Skin of body (tissue), 2 donors: ENCODE data around the gene LMAN2. TPM values are rescaled to one million over a fixed set of nuclear protein-coding genes. Genes with fewer than 3 reads are reported as not detected.

Source experiments
- DNase-seq: peaks from one replicate; lab custom pipeline; 2025; lab: John Stamatoyannopoulos, UW
- total RNA-seq: library from RNA; depleted of rRNA; stranded (reverse); fragments of >200 nt; gene quantifications from one replicate; pipeline ENCODE4 v1.2.3, GENCODE V29; 2014

The LMAN2 gene
- total RNA-seq, 1 donor from 2014 or later, result 99.0 TPM

DNA sequence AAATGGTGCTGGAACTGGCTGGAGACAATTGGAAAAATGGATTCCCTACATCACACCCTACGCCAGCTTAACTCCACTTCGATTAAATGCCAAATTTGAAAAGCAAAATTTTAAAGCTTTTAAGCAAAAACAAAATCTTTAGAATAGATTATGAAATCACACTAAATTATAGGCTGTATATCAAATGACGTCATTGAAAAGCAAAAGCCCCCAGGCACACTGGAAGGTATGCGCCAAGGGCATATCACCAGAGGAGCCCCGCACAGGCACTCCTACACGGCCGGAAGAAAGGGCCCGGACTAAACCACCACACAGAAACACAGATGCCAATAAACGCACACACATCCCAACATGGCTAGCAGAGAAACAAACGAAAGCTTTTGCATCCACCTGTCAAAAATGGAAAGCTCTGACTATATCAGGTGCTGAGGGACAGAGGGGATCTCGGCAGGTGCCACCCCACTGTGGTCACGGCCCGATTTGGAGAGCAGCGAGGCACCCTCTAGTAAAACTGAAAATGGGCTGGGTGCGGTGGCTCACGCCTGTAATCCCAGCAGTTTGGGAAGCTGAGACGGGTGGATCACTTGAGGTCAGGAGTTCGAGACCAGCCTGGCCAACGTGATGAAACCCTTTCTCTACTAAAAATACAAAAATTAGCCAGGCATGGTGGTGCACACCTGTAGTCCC, 22.8 kb downstream of the LMAN2 start:
- no peak for DNase-seq

DNA sequence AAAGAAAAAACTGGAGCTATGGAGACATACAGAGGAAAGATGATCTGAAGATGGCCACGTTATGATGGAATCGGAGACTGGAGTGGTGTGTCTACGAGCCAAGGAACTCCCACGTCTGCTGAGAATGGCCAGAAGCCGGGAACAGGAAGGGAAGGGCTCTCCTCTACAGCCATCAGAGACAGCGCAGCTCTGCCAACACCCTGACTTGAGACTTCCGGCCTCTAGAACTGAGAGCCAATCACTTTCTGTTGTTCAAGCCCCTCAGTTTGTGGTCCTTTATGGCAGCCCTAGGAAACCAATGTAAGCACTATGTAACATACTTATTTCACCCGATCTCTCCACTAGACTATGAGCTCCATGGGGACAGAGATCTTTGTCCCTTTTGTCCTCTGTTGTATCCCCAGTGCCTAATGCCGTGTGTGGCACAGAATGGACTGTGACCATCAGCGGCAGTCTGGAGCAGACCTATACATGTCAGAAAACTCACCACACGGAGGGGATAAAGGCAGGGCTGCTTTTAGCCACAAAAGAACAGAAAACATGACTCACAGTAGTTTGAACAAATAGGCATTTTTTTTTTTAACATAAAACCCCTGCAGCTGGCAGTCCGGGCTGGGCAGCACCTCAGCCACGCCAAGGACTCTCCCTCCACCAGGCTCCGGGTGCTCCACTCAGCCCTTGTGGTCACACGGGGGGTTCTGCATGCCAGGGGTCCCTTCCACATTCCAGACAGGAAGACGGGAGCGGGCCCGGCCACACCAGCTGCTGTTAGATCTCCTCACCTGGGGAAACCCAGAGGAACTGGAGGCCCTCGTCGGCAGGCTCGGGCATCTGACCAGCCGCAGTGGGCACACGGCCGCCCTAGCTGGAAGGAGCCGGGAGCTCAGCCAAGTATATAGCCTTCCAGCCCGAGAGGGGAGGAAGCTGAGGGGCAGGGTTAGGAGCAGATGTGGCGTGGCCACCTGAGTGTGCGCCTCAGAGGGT, 23.6 kb downstream of the LMAN2 start:
- no peak for DNase-seq

GRCh38 chr5:177325868-177326381, 25.5 kb downstream of the LMAN2 start:
- DNase-seq, result no peak

DNA sequence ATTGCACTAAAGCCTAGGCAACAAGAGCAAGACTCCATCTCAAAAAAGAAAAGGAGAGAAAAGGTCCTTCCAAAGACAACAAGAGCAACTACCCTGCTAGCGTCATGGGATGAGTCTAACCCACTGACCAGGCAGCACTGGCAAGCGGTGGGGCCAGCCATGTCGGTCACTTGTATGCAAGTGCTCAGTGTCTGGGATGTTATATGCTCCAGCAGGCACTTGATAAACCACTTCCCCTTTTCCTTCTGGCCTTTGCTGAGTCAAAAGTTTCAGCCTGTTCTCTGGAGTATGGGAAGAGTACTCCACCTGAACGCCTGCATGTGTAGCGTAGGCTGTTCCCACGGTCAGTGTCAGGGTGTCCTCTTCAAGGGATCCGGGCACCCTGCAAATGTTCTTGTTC, 30.6 kb downstream of the LMAN2 start:
- DNase-seq, result no peak

GRCh38 chr5:177319913-177320588, 31.4 kb downstream of the LMAN2 start:
- no peak for DNase-seq

GRCh38 chr5:177317959-177318377, 33.5 kb downstream of the LMAN2 start:
- no peak for DNase-seq

DNA sequence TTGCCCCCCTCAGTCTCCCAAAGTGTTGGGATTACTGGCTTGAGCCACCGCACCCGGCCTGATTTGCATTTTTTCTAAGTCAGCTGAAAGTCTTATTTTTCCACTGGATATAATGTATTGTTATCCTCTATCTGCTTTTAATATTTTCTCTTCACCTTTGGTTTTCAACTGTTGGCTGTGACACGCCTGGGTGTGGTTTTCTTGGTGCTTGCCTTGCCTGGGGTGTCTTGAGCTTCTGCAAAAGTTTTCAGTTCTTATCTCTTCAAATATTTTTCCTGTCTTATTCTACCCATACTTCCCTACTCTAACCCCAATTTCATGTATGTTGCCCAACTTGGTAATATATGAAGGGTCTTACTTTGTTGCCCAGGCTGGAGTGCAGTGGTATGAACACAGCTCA, 35.5 kb downstream of the LMAN2 start:
- DNase-seq, result no peak

GRCh38 chr5:177315411-177315810, 36.1 kb downstream of the LMAN2 start:
- DNase-seq, result no peak

- DNase-seq, result no peak
Measured at GRCh38 chr5:177314376-177315342, 36.8 kb downstream of the LMAN2 start.

DNA sequence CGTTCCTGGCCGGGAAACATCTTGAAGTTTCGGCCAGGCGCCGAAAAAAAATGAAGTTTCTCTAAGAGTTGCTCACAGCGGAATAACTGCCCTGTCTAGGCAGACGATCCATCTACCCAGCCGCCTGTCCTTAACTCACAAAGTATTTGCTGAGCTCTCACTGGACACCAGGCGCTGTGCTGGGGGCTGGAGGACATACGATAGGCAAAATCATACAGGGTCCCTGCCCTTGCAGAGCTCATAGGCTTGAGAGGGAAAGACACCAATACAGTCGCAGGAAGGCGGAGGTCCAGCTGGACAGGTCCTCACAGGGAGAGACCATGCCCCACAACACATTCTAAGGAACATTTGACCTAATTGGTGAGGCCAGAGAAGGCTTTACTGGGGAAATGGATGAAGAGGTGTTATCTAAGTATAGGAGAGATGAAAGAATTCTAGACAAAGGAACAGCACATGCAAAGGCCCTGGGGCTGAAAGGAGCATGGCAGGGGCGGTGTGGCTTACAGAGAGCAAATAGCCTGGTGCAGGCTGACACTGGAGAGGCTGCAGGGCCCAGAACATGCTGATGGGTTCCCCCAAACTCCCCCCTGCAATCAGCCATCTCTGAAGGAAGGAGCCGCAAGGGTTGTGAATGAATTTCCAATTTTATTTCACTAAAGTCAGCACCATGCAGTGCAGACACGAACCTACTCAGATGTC, 37.8 kb downstream of the LMAN2 start:
- no peak for DNase-seq

DNA sequence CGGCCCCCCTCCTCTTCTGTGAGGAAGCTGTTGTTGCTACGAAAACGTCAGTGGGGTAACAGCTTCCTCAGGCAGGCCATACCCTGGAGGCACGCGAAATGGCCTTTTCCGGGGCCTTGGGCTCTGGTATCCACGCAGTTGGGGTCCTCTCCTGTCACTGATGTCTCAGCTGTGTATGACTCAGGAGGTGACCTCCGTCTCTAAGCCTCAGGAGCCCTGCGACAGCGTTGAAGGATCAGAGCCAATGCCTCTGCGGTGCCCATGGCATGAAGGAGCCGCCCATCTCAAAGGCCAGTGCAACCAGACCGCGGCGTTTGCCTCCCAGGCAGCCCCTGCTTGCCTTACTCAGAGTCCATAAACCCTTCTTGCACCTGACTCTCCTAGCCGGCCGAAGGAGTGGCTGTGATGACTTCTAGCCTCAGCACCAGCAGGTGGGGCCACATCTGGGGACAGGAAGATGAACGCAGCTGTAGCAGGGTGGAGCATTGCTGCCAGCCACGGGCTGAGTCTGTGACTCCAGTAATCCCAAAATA, 38.8 kb downstream of the LMAN2 start:
- no peak for DNase-seq

GRCh38 chr5:177311723-177312648, 39.5 kb downstream of the LMAN2 start, which contains the start of gene MXD3:
Gene MXD3, minus strand, starts transcription at chr5:177311898. Its CDS starts 68 bp downstream, at chr5:177311830.
- peak; percentile 83 for DNase-seq

GRCh38 chr5:177311392-177311722, 40.1 kb downstream of the LMAN2 start:
- no peak for DNase-seq

- DNase-seq, result no peak
Measured at GRCh38 chr5:177310757-177311391, 40.6 kb downstream of the LMAN2 start.

DNA sequence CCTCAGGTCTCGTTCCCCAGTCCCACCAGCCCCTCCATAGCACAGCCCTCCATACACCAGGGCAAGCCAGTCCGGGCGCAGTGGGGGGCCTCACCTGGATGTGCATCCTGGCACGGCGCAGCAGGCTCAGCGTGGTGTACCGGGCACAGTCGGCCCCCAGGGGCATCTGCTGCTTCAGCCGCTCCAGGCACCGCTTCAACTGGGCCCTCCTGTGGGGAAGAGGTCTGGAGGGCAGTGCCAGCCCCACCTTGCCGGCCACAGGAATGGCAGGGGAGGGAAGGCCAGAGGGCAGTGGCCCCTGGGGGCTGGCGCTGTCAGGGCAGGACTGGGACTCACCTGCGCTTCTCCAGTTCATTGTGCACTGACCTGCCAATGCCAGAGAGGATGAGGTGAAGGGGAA, 41.1 kb downstream of the LMAN2 start:
- no peak for DNase-seq

DNA sequence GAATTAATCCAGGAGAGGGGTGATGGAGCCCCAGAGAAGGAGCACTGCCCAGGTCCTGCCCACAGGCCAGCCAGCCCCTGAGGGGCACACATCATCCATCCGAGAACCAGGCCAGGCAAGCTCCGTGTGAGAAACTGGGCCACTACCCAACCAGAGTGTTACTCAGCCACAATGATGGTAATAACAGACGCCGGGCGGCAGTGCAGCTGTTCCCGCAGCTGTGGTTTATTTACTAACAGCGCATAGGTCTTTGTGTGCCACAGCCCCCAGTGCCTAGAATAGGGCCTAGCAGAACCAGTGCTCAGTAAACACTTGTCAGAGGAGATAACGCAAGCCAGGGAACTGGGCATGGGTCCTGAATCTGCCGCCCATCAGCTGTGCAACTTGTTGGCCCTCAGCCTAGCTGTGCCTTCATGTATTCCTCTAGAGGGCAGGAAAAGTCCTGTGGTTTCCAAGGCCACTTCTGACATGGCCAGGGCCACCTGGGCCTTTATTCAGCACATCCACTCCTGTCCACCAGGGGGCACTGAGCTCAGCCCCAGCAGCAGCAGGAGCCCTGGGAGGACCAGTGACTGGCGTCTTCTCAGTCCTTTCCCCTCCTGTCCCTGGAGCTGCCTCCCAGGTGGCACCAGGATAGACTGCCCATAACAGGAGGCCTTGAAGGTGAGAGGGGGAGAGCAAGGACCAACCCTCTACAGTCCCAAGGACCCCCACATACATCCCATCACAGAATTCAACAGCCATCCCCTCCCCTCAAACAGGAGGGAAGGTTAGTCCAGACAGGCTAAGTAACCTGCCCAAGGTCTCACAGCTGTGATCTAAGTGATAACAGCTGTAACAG, 41.9 kb downstream of the LMAN2 start:
- DNase-seq, result no peak

DNA sequence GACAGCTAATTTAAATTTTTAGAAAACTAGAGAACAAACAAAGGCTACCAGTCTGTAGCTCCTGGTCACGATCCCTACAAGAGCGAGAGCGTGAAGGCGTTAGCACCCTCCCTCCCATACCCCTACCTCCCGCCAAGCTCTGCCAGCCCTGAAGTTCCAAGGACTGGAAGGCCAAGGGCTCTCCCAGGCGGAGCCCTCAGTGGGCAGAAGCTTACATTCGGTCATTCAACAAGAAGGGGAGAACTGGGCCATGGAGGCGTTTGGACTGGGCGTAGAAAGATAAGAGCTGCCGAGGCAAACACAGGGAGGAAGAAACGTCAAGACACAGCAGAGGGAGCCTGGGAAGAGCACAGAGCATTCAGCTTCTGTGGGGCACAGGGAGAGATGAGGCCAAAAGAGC, 42.7 kb downstream of the LMAN2 start:
- no peak for DNase-seq
